Peyer's patch (tissue), 4 donors: ENCODE data around the gene LRSAM1. TPM values are rescaled to one million over a fixed set of nuclear protein-coding genes. Genes with fewer than 3 reads are reported as not detected.

Experiments
- DNase-seq, 3 donors: peaks; one replicate each; pipeline ENCODE4 v3.0.0-alpha.2; 2017 to 2019
- H3K27ac ChIP-seq, 4 donors: fragments of 200-600 bp; sonication (generic); one replicate each; pipeline ENCODE4 v1.5.1; 2016 to 2019
- H3K27me3 ChIP-seq, 2 donors: fragments of 200-600 bp; sonication (generic); one replicate each; pipeline ENCODE4 v1.5.1; 2019
- H3K36me3 ChIP-seq, 3 donors: fragments of 200-600 bp; sonication (generic); one replicate each; pipeline ENCODE4 v1.5.1; 2016 to 2019
- H3K4me1 ChIP-seq, 4 donors: fragments of 200-600 bp; sonication (generic); one replicate each; pipeline ENCODE4 v1.5.1; 2016 to 2019
- H3K4me3 ChIP-seq, 4 donors: fragments of 200-600 bp; sonication (generic); 1 replicate in 3 of 4; 2 replicates in 1 of 4; pipeline ENCODE4 v1.5.1; 2016 to 2019; ENCODE audit warnings: mild to moderate bottlenecking in 1 of 4
- H3K9me3 ChIP-seq, 4 donors: fragments of 200-600 bp; sonication (generic); one replicate each; pipeline ENCODE4 v1.5.1; 2016 to 2019; ENCODE audit warnings: mild to moderate bottlenecking in 1 of 4
- POLR2A ChIP-seq, 2 donors: fragments of 450-650 bp; IDR thresholded peaks; one replicate each; pipeline ENCODE4 v1.5.1; 2017; ENCODE audit warnings: antibody characterized with exemption in 2 of 2, mild to moderate bottlenecking in 2 of 2, moderate library complexity in 2 of 2
- total RNA-seq, 4 donors: library from RNA; depleted of rRNA; stranded (reverse); fragments of >200 nt; gene quantifications; one replicate each; pipeline ENCODE4 v1.1.0, GENCODE V29; 2016
- TF ChIP-seq, protein P1 (sequence below), 6 experiments: fragments of 450-650 bp in 4 of 6; fragments of 200-600 bp in 2 of 6; sonication (generic) in 1 of 6; IDR thresholded peaks; one replicate each; pipeline ENCODE4 v1.5.1; 2017 to 2019; ENCODE audit warnings: antibody characterized with exemption in 6 of 6, mild to moderate bottlenecking in 3 of 6, moderate library complexity in 1 of 6

LRSAM1 gene
- total RNA-seq, 4 donors from 2014 or later = 19.3 to 59.4 (median 35.3) TPM

DNA sequence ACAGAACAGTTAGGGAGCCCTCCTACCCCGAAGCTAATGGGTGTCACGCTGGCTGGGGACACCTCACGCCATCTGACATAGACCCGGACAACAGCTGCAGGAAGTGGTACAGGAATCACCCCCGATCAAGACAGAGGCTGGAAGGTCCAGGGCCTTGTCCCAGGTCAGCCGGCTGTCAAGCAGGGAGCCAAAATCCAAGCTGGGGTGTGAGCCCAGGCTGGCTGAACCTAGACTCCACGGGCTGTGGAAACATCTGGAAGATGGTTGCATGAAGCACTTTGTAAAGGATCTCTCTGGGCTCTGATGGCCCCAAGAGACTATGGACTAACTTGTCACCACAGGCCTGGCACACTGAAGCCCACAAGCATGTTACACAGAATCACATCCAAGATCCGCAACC, 91.9 kb downstream of the LRSAM1 start:
- TF ChIP-seq POLR2A (IDR thresholded peaks at IDR 0.05) = no peak
- TF ChIP-seq, protein P1, sequence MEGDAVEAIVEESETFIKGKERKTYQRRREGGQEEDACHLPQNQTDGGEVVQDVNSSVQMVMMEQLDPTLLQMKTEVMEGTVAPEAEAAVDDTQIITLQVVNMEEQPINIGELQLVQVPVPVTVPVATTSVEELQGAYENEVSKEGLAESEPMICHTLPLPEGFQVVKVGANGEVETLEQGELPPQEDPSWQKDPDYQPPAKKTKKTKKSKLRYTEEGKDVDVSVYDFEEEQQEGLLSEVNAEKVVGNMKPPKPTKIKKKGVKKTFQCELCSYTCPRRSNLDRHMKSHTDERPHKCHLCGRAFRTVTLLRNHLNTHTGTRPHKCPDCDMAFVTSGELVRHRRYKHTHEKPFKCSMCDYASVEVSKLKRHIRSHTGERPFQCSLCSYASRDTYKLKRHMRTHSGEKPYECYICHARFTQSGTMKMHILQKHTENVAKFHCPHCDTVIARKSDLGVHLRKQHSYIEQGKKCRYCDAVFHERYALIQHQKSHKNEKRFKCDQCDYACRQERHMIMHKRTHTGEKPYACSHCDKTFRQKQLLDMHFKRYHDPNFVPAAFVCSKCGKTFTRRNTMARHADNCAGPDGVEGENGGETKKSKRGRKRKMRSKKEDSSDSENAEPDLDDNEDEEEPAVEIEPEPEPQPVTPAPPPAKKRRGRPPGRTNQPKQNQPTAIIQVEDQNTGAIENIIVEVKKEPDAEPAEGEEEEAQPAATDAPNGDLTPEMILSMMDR (IDR thresholded peaks at IDR 0.05) = no peak
- no peaks in the 10 kb centered on the region for H3K36me3 ChIP-seq
- no peaks in the 10 kb centered on the region for H3K9me3 ChIP-seq
- peaks cover 0 to 69% (median 5%) of the 10 kb centered on the region in 4 donors for H3K4me1 ChIP-seq
- peak overlapping the region in 2 of 4 donors; percentile 21 to 47 for H3K27ac ChIP-seq
- no peaks in the 10 kb centered on the region for H3K27me3 ChIP-seq
- no peak overlapping the region for H3K4me3 ChIP-seq
- DNase-seq = no peak

DNA sequence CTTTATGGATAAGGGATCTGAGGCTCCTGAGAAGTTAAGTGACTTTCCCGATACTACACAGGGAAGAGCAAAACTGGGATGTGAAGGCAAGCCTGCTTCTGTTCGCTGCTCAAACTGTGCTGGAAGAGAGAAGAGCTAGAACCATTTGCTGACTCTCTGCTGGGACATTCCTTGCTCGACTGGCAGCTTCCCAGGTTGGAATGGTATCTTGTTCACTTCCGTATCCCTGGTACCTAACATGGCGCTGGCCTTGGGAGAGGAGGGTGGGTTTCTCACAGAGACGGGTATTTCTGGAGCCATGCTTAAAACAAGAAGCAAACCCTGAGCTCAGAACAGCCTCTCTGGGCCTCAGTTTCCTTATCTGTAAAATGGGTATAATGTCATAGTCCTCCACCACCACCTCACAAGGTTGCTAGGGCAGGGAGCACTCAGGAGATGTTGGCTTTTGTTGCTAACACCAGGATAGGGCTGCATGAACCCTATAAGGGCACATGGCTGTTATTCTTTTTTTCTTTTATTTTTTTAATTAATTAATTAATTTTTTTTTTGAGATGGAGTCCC, 92.7 kb downstream of the LRSAM1 start:
- no peaks in the 10 kb centered on the region for H3K27me3 ChIP-seq
- H3K36me3 ChIP-seq = no peaks in the 10 kb centered on the region
- H3K4me3 ChIP-seq = no peak overlapping the region
- H3K27ac ChIP-seq = peak overlapping the region in 1 of 4 donors; percentile 47
- no peak for DNase-seq
- no peaks in the 10 kb centered on the region for H3K9me3 ChIP-seq
- no peak for TF ChIP-seq POLR2A (IDR thresholded peaks at IDR 0.05)
- TF ChIP-seq, protein P1 (IDR thresholded peaks at IDR 0.05) = no peak
- peaks cover 0 to 74% (median 5%) of the 10 kb centered on the region in 4 donors for H3K4me1 ChIP-seq

DNA sequence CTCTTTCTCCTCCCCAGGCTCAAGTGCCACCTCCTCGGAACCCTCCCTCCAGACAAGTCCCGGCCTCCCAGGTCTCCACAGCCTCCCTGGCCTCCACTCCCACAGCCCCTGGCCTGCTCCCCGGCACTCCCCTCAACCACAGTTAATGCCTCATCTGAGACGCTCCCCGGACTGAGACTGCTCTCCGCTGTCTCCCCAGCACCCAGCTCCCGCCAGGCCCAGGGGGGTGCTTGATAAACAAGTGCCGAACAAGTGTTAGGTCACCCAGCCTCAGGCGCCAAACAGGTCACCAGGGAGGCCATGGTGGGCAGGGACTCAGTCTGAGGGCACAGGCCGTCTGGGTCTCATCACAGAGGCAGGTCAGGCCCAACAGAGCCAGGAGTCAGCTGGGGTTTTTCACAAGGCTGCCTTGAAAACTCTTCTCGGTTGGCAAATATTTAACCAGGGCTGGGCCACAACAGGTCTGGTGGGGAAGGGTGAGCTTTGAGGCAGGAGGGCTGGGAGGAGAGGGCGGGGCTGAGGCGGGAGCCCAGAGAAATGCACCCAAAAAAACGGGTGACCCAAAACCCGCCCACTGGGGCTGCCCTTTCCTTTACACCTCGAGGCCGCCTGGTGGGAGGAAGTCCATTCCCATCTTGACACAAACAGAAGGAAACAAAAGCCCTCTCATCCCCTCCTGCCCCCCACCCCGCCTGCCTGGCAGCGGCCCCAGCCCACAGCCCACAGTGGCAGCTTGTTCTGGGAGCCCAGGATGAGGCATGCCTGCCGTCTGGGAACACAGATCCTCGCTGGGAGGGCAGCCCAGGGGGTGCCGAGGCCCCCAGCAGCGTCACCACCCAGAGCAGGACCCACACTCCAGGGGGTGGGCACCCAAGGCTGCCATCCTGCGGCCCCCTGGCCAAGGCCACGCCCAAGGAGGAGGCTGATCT, 94.2 kb downstream of the LRSAM1 start:
- no peak for TF ChIP-seq POLR2A (IDR thresholded peaks at IDR 0.05)
- TF ChIP-seq, protein P1 (IDR thresholded peaks at IDR 0.05) = no peak
- H3K4me1 ChIP-seq = peaks cover 0 to 77% (median 5%) of the 10 kb centered on the region in 4 donors
- peak overlapping the region in 2 of 4 donors; percentile 10 to 12 for H3K4me3 ChIP-seq
- H3K27me3 ChIP-seq = no peaks in the 10 kb centered on the region
- H3K36me3 ChIP-seq = no peaks in the 10 kb centered on the region
- H3K27ac ChIP-seq = peak overlapping the region; percentile 25 to 72 (median 60)
- DNase-seq = peak in 2 of 3 donors; percentile 61 to 67
- no peaks in the 10 kb centered on the region for H3K9me3 ChIP-seq

DNA sequence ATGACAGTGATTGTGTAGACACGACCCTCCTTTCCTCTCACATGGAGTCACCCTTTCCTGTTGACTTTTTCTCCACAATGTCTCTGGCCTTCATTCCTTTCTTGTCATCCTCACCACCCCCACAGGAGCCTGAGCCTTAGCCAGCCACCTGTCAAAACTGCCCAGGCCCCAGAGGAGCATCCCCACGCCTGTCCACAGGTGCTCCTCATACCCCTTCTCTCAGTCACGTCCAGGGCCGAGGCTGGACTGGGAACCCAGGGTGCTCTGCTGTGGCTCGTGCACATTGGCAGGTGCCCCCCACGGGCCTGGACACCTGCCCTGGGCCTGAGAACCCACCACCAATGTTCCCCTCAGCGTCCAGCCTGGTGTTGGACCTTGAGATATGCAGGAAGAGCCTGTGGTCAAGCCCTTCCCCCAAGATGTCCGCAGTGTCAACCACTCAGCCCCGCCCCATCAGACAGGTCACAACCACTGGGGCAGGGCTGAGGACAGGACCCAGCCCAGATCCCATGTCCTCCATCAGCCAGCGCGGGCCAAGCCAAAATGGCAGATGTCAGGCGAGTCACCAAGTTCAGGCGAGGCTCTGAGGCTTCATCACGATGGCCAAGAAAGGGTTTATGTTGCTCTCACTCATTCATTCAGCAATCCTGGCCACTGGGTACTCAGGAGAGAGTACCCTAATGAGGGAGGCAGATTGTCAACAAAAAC, 95.0 kb downstream of the LRSAM1 start:
- no peaks in the 10 kb centered on the region for H3K36me3 ChIP-seq
- H3K4me3 ChIP-seq = no peak overlapping the region
- H3K27ac ChIP-seq = peak overlapping the region; percentile 25 to 72 (median 60)
- H3K9me3 ChIP-seq = no peaks in the 10 kb centered on the region
- no peaks in the 10 kb centered on the region for H3K27me3 ChIP-seq
- H3K4me1 ChIP-seq = peaks cover 0 to 77% (median 5%) of the 10 kb centered on the region in 4 donors
- no peak for DNase-seq
- TF ChIP-seq POLR2A (IDR thresholded peaks at IDR 0.05) = no peak
- TF ChIP-seq, protein P1 (IDR thresholded peaks at IDR 0.05) = no peak

DNA sequence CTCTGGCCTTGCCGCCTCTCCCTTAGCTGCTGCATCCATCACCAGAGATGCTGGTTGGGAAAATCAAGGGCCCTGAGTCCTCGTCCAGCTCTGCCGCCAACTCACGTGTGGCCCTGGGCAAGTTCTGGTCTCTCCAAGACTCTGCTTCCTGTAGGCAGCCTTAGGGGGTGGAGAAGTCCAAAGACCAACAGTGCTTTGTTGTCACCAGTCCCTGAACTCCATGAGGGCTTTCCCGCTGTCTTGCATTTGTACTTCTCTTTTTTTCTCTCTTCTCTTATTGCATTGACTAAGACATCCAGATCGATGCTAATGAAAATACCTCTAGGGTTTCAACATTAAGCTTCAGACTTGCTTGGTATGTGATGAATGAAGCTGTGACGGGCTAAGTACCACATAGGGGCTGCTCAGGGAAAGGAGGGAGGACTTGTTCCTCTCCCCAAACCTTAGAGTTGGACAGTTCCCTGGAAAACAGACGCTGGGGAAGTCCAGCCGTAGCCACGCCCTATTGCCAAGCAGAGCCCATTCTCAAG, 97.1 kb downstream of the LRSAM1 start:
- Histone ChIP-seq H3K27me3 (no peaks in the 10 kb centered on the region), H3K27ac (peak overlapping the region in 1 of 4 donors; percentile 19), H3K4me3 (no peak overlapping the region), H3K9me3 (no peaks in the 10 kb centered on the region), H3K4me1 (peaks cover 0 to 69% (median 5%) of the 10 kb centered on the region in 4 donors), H3K36me3 (no peaks in the 10 kb centered on the region)
- DNase-seq = no peak
- TF ChIP-seq POLR2A (IDR thresholded peaks at IDR 0.05) = no peak
- TF ChIP-seq, protein P1 (IDR thresholded peaks at IDR 0.05) = no peak
